ENCODE results near the gene SH3RF3. TPM values are rescaled to one million over a fixed set of nuclear protein-coding genes. Genes with fewer than 3 reads are reported as not detected.

SH3RF3 gene
- total RNA-seq, 2 donors from 2014 or later = 1.5 to 1.8 TPM

- Mint-ChIP-seq H3K9me3 (no peaks in the 10 kb centered on the region), H3K27ac (no peak overlapping the region), H3K27me3 (ENCODE audit: insufficient read depth) (no peaks in the 10 kb centered on the region), H3K4me1 (peaks cover 6% of the 10 kb centered on the region), H3K4me3 (no peak overlapping the region), H3K36me3 (ENCODE audit: low read depth) (no peaks in the 10 kb centered on the region)
- TF ChIP-seq, protein P1, sequence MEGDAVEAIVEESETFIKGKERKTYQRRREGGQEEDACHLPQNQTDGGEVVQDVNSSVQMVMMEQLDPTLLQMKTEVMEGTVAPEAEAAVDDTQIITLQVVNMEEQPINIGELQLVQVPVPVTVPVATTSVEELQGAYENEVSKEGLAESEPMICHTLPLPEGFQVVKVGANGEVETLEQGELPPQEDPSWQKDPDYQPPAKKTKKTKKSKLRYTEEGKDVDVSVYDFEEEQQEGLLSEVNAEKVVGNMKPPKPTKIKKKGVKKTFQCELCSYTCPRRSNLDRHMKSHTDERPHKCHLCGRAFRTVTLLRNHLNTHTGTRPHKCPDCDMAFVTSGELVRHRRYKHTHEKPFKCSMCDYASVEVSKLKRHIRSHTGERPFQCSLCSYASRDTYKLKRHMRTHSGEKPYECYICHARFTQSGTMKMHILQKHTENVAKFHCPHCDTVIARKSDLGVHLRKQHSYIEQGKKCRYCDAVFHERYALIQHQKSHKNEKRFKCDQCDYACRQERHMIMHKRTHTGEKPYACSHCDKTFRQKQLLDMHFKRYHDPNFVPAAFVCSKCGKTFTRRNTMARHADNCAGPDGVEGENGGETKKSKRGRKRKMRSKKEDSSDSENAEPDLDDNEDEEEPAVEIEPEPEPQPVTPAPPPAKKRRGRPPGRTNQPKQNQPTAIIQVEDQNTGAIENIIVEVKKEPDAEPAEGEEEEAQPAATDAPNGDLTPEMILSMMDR (conservative IDR thresholded peaks at IDR 0.05) = no peak
- no peak overlapping the region for H3K9ac ChIP-seq (ENCODE audit: extremely low read depth, low read length, poor library complexity, severe bottlenecking)
- no peak overlapping the region for H3K4me3 ChIP-seq (ENCODE audit: low read length)
- H3K36me3 ChIP-seq (ENCODE audit: control insufficient read depth, insufficient read depth, low read length) = no peaks in the 10 kb centered on the region
- H3K9me3 ChIP-seq (ENCODE audit: control insufficient read depth, low read length) = no peaks in the 10 kb centered on the region
- H3K27ac ChIP-seq (ENCODE audit: low read depth, low read length) = no peak overlapping the region
- 91 to 95% methylated on average over 7 to 12 of the region's 12 CpGs for WGBS, 2 experiments (ENCODE audit: insufficient coverage in 1 of 2, insufficient read length in 1 of 2)
- no peak for DNase-seq
- no peaks in the 10 kb centered on the region for H3K27me3 ChIP-seq (ENCODE audit: control insufficient read depth, insufficient read depth, low read length, poor library complexity, severe bottlenecking)
- H3K4me1 ChIP-seq (ENCODE audit: control insufficient read depth, insufficient read depth, low read length) = no peaks in the 10 kb centered on the region
Measured at GRCh38 chr2:109256111-109256510, 127.1 kb downstream of the SH3RF3 start.

GRCh38 chr2:109256921-109257320, 127.9 kb downstream of the SH3RF3 start:
- Mint-ChIP-seq H3K4me3 (no peak overlapping the region), H3K27ac (no peak overlapping the region), H3K36me3 (ENCODE audit: low read depth) (no peaks in the 10 kb centered on the region), H3K9me3 (no peaks in the 10 kb centered on the region), H3K27me3 (ENCODE audit: insufficient read depth) (no peaks in the 10 kb centered on the region), H3K4me1 (peaks cover 10% of the 10 kb centered on the region)
- Histone ChIP-seq H3K36me3 (ENCODE audit: control insufficient read depth, insufficient read depth, low read length) (no peaks in the 10 kb centered on the region), H3K27ac (ENCODE audit: low read depth, low read length) (no peak overlapping the region), H3K9ac (ENCODE audit: extremely low read depth, low read length, poor library complexity, severe bottlenecking) (no peak overlapping the region), H3K27me3 (ENCODE audit: control insufficient read depth, insufficient read depth, low read length, poor library complexity, severe bottlenecking) (no peaks in the 10 kb centered on the region), H3K4me1 (ENCODE audit: control insufficient read depth, insufficient read depth, low read length) (no peaks in the 10 kb centered on the region), H3K4me3 (ENCODE audit: low read length) (no peak overlapping the region), H3K9me3 (ENCODE audit: control insufficient read depth, low read length) (no peaks in the 10 kb centered on the region)
- WGBS, 2 experiments (ENCODE audit: insufficient coverage in 1 of 2, insufficient read length in 1 of 2) = 93 to 97% methylated on average over 7 of the region's 7 CpGs
- TF ChIP-seq, protein P1 (conservative IDR thresholded peaks at IDR 0.05) = no peak
- no peak for DNase-seq

- TF ChIP-seq, protein P1 (conservative IDR thresholded peaks at IDR 0.05) = no peak
- H3K9ac ChIP-seq (ENCODE audit: extremely low read depth, low read length, poor library complexity, severe bottlenecking) = no peak overlapping the region
- no peaks in the 10 kb centered on the region for H3K27me3 ChIP-seq (ENCODE audit: control insufficient read depth, insufficient read depth, low read length, poor library complexity, severe bottlenecking)
- H3K36me3 Mint-ChIP-seq (ENCODE audit: low read depth) = no peaks in the 10 kb centered on the region
- no peaks in the 10 kb centered on the region for H3K9me3 Mint-ChIP-seq
- no peaks in the 10 kb centered on the region for H3K9me3 ChIP-seq (ENCODE audit: control insufficient read depth, low read length)
- DNase-seq = no peak
- no peaks in the 10 kb centered on the region for H3K4me1 ChIP-seq (ENCODE audit: control insufficient read depth, insufficient read depth, low read length)
- H3K4me1 Mint-ChIP-seq = peaks cover 10% of the 10 kb centered on the region
- H3K36me3 ChIP-seq (ENCODE audit: control insufficient read depth, insufficient read depth, low read length) = no peaks in the 10 kb centered on the region
- no peak overlapping the region for H3K27ac Mint-ChIP-seq
- no peak overlapping the region for H3K4me3 Mint-ChIP-seq
- 86 to 97% methylated on average over 3 of the region's 3 CpGs for WGBS, 2 experiments (ENCODE audit: insufficient coverage in 1 of 2, insufficient read length in 1 of 2)
- no peaks in the 10 kb centered on the region for H3K27me3 Mint-ChIP-seq (ENCODE audit: insufficient read depth)
- no peak overlapping the region for H3K27ac ChIP-seq (ENCODE audit: low read depth, low read length)
- no peak overlapping the region for H3K4me3 ChIP-seq (ENCODE audit: low read length)
Measured at GRCh38 chr2:109257653-109258052, 128.6 kb downstream of the SH3RF3 start.
